Measurements from ENCODE around the gene SHISA4.
"Not testable (repeated sequence)": the region's sequence is repeated elsewhere in the genome, so short reads cannot be mapped to it uniquely, and the experiment has no call there.

- TF ChIP-seq POLR2A, CTCF (IDR thresholded peaks at IDR 0.05): not testable (repeated sequence)
Measured at GRCh38 chr1:201940316-201940715, 51.6 kb downstream of the SHISA4 start.

All from upper lobe of left lung (tissue), 4 donors.